ENCODE data around the gene KIF21A.

DNA sequence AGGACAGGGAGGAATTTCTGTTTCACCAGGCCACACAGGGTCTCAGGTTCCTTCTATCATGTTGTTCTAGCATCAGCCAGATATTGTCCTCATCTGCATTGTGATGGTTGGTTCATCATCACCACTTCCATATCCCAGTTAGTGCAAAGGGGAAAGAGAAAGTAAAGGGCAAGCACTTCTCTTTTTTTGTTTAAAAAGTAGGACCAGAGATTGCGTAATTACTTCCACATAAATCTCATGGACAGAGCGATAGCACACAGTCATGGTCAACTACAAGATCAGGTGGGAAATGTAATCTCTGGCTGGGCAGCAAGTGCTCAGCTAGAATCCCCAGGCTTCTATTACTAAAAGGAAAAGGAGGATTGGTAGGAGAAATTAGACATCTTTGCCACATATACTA lies 155.1 kb downstream of the KIF21A start:
- TF ChIP-seq POLR2A (IDR thresholded peaks at IDR 0.05; ENCODE audit: low read depth, low read length) (no peak), EZH2 (IDR thresholded peaks at IDR 0.05; ENCODE audit: borderline replicate concordance, low read depth, low read length, severe bottlenecking) (no peak), CTCF (IDR thresholded peaks at IDR 0.05; ENCODE audit: extremely low read depth in 1 of 2, insufficient read depth in 1 of 2, low read depth in 1 of 2, low read length in 2 of 2) (no peak), POLR2AphosphoS5 (IDR thresholded peaks at IDR 0.05; ENCODE audit: insufficient read depth, low read depth, low read length) (no peak)

Data from endothelial cell of umbilical vein (primary cell).